HS-27A (cell line): Measurements from ENCODE around the gene LARP7.
A peak's percentile ranks its signal among the peaks of the same experiment; 100 is the strongest.
"Not testable (repeated sequence)": the region's sequence is repeated elsewhere in the genome, so short reads cannot be mapped to it uniquely, and the experiment has no call there.

ENCODE experiments used
- DNase-seq: peaks from one replicate; pipeline ENCODE4 v3.0.0-alpha.2; 2012; ENCODE audit warnings: low read depth, missing footprints

Gene LARP7

GRCh38 chr4:112650332-112650731 lies 13.4 kb downstream of the LARP7 start:
- no peak for DNase-seq

- no peak for DNase-seq
These were observed 14.7 kb downstream of the LARP7 start for GRCh38 chr4:112651641-112652040.

- no peak for DNase-seq
These were observed 15.3 kb downstream of the LARP7 start for GRCh38 chr4:112652216-112652615.

GRCh38 chr4:112655270-112655669 lies 18.3 kb downstream of the LARP7 start:
- no peak for DNase-seq

GRCh38 chr4:112656115-112656514 lies 19.2 kb downstream of the LARP7 start:
- DNase-seq, result not testable (repeated sequence)

GRCh38 chr4:112664611-112665010 lies 27.7 kb downstream of the LARP7 start:
- no peak for DNase-seq

- DNase-seq, result no peak
These were observed 31.2 kb downstream of the LARP7 start for GRCh38 chr4:112668131-112668530.

- no peak for DNase-seq
These were observed 36.1 kb downstream of the LARP7 start for GRCh38 chr4:112673076-112673475.

GRCh38 chr4:112673686-112674085 lies 36.7 kb downstream of the LARP7 start:
- no peak for DNase-seq

- DNase-seq, result no peak
These were observed 37.4 kb downstream of the LARP7 start for GRCh38 chr4:112674376-112674775.

- no peak for DNase-seq
These were observed 40.7 kb downstream of the LARP7 start for GRCh38 chr4:112677519-112678091.

- no peak for DNase-seq
These were observed 44.1 kb downstream of the LARP7 start for GRCh38 chr4:112680996-112681395.

GRCh38 chr4:112693507-112693906 lies 56.6 kb downstream of the LARP7 start:
- no peak for DNase-seq

- DNase-seq, result no peak
These were observed 63.7 kb downstream of the LARP7 start for GRCh38 chr4:112700679-112701078.

- DNase-seq, result peak; percentile 20
These were observed 65.9 kb downstream of the LARP7 start for GRCh38 chr4:112702892-112703291.

GRCh38 chr4:112704322-112704721 lies 67.4 kb downstream of the LARP7 start:
- DNase-seq, result no peak

- DNase-seq, result peak; percentile 17
These were observed 68.3 kb downstream of the LARP7 start for GRCh38 chr4:112704991-112705845.

GRCh38 chr4:112705891-112706839 lies 69.2 kb downstream of the LARP7 start:
- DNase-seq, result not testable (repeated sequence)

GRCh38 chr4:112706840-112707207 lies 69.9 kb downstream of the LARP7 start:
- DNase-seq, result no peak
